Esophagus muscularis mucosa (tissue), 4 donors: Measurements from ENCODE around the gene CER1.

Source experiments
- EP300 ChIP-seq: sonication (generic); formaldehyde crosslinking; IDR thresholded peaks from one replicate; pipeline ENCODE4 v1.6.1; 2017; ENCODE audit warnings: antibody characterized with exemption
- POLR2A ChIP-seq: fragments of 450-650 bp; IDR thresholded peaks from one replicate; pipeline ENCODE4 v1.6.1; 2017; ENCODE audit warnings: antibody characterized with exemption, moderate library complexity, mild to moderate bottlenecking, low read depth
- POLR2AphosphoS5 ChIP-seq, 2 donors: sonication (generic); formaldehyde crosslinking; IDR thresholded peaks; one replicate each; pipeline ENCODE4 v1.6.1; 2017; ENCODE audit warnings: antibody characterized with exemption in 2 of 2
- TF ChIP-seq, protein P1 (sequence below), 3 experiments: fragments of 200-600 bp in 2 of 3; fragments of 450-650 bp in 1 of 3; sonication (generic) in 2 of 3; IDR thresholded peaks; one replicate each; pipeline ENCODE4 v1.5.1; 2017 to 2019; ENCODE audit warnings: antibody characterized with exemption in 3 of 3, mild to moderate bottlenecking in 2 of 3, moderate library complexity in 1 of 3

DNA sequence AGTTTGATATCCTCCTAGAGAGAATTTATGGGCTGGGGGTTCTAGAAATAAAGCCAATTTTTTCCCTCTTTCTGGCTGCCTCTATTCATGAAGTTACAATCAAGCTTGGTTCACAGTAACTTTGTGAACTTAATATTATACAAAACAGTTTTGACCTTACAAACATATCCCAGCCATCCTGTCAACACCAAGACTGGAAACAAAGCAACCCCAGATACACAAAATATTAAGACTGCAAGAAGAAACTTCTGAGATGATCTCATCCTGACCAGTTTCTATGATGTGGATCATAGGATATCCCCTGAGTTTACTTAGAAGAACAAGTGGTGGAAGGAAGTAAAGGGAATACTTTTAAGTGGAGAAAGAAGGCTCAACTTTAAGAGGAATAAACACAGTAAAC is 28.3 kb upstream of the CER1 start:
- TF ChIP-seq, protein P1, sequence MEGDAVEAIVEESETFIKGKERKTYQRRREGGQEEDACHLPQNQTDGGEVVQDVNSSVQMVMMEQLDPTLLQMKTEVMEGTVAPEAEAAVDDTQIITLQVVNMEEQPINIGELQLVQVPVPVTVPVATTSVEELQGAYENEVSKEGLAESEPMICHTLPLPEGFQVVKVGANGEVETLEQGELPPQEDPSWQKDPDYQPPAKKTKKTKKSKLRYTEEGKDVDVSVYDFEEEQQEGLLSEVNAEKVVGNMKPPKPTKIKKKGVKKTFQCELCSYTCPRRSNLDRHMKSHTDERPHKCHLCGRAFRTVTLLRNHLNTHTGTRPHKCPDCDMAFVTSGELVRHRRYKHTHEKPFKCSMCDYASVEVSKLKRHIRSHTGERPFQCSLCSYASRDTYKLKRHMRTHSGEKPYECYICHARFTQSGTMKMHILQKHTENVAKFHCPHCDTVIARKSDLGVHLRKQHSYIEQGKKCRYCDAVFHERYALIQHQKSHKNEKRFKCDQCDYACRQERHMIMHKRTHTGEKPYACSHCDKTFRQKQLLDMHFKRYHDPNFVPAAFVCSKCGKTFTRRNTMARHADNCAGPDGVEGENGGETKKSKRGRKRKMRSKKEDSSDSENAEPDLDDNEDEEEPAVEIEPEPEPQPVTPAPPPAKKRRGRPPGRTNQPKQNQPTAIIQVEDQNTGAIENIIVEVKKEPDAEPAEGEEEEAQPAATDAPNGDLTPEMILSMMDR (IDR thresholded peaks at IDR 0.05) = no peak
- TF ChIP-seq POLR2A (no peak), POLR2AphosphoS5 (IDR thresholded peaks at IDR 0.05) (no peak), EP300 (no peak)
